ENCODE measurements around the gene ACOD1. TPM values are rescaled to one million over a fixed set of nuclear protein-coding genes. Genes with fewer than 3 reads are reported as not detected.

The ACOD1 gene
- total RNA-seq, 1 donor from 2014 or later, result not detected

DNA sequence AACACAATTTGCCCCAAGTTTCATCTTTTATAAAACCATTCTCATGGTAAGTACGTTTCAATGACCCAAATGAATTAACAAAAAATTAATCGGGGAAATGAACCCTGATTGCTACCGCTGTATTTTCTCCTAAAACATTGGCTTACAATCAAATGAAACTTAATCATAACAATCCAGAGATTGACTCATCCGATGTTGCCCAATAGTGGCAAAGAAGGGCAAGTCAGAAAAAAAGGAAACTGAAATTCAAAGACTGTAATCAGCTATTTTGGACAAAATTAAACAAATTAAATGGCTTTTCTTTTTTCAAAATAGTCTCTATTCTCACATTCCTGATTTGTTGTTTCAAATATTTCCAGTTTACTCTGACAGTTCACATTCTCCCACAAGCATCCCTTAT lies 3.9 kb upstream of the ACOD1 start:
- TF ChIP-seq, protein P1, sequence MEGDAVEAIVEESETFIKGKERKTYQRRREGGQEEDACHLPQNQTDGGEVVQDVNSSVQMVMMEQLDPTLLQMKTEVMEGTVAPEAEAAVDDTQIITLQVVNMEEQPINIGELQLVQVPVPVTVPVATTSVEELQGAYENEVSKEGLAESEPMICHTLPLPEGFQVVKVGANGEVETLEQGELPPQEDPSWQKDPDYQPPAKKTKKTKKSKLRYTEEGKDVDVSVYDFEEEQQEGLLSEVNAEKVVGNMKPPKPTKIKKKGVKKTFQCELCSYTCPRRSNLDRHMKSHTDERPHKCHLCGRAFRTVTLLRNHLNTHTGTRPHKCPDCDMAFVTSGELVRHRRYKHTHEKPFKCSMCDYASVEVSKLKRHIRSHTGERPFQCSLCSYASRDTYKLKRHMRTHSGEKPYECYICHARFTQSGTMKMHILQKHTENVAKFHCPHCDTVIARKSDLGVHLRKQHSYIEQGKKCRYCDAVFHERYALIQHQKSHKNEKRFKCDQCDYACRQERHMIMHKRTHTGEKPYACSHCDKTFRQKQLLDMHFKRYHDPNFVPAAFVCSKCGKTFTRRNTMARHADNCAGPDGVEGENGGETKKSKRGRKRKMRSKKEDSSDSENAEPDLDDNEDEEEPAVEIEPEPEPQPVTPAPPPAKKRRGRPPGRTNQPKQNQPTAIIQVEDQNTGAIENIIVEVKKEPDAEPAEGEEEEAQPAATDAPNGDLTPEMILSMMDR (IDR thresholded peaks at IDR 0.05), result no peak
- no peaks in the 10 kb centered on the region for H3K36me3 Mint-ChIP-seq (ENCODE audit: low read depth)
- H3K4me3 Mint-ChIP-seq, result no peak overlapping the region
- intact Hi-C loops (cut with micrococcal nuclease), result no loop called here
- no peaks in the 10 kb centered on the region for H3K27me3 Mint-ChIP-seq
- no peak for DNase-seq
- CTCF ChIA-PET, result no interaction called here
- peaks cover 3% of the 10 kb centered on the region for H3K4me1 Mint-ChIP-seq
- POLR2A ChIA-PET, result no interaction called here
- ATAC-seq (ENCODE audit: low read depth), result no peak
- H3K9me3 Mint-ChIP-seq, result peaks cover 3% of the 10 kb centered on the region
- H3K27ac Mint-ChIP-seq, result no peak overlapping the region

- TF ChIP-seq, protein P1 (IDR thresholded peaks at IDR 0.05), result no peak
These were observed 1.8 kb downstream of the ACOD1 start for GRCh38 chr13:76950101-76950500.

DNA sequence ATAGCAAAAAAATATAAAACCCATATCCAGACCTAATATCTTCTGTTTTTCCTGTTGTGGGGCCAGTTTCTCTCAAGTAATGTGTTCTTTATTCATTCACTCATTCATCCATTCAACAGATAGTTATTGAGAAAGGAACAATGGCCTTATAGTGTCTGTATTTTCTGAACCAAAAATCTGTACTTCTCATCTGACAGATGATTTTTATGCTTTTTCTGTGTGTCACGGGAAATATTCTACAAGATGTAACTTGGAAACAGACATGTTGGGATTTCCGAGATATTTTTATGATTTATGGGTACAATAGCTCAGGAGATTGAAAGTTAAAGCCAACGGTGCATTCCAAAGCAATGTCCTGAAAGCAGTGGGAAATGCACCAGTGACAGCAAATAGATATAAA lies 5.7 kb downstream of the ACOD1 start:
- H3K36me3 Mint-ChIP-seq (ENCODE audit: low read depth), result no peaks in the 10 kb centered on the region
- intact Hi-C loops (cut with micrococcal nuclease), result no loop called here
- DNase-seq, result no peak
- ATAC-seq (ENCODE audit: low read depth), result no peak
- no peak overlapping the region for H3K27ac Mint-ChIP-seq
- peaks cover 4% of the 10 kb centered on the region for H3K9me3 Mint-ChIP-seq
- ChIA-PET CTCF (no interaction called here), POLR2A (no interaction called here)
- TF ChIP-seq, protein P1 (IDR thresholded peaks at IDR 0.05), result no peak
- no peaks in the 10 kb centered on the region for H3K4me1 Mint-ChIP-seq
- peaks cover 28% of the 10 kb centered on the region for H3K27me3 Mint-ChIP-seq
- no peak overlapping the region for H3K4me3 Mint-ChIP-seq

More at GRCh38 chr13:76950101-76950500, 1.8 kb downstream of the ACOD1 start:
- peaks cover 24% of the 10 kb centered on the region for H3K27me3 Mint-ChIP-seq
- CTCF ChIA-PET, result no interaction called here
- H3K4me3 Mint-ChIP-seq, result no peak overlapping the region
- no peak for DNase-seq
- no peak for ATAC-seq (ENCODE audit: low read depth)
- peaks cover 3% of the 10 kb centered on the region for H3K9me3 Mint-ChIP-seq
- intact Hi-C loops (cut with micrococcal nuclease), result no loop called here
- no peak overlapping the region for H3K27ac Mint-ChIP-seq
- POLR2A ChIA-PET, result no interaction called here
- no peaks in the 10 kb centered on the region for H3K4me1 Mint-ChIP-seq
- no peaks in the 10 kb centered on the region for H3K36me3 Mint-ChIP-seq (ENCODE audit: low read depth)

DNA sequence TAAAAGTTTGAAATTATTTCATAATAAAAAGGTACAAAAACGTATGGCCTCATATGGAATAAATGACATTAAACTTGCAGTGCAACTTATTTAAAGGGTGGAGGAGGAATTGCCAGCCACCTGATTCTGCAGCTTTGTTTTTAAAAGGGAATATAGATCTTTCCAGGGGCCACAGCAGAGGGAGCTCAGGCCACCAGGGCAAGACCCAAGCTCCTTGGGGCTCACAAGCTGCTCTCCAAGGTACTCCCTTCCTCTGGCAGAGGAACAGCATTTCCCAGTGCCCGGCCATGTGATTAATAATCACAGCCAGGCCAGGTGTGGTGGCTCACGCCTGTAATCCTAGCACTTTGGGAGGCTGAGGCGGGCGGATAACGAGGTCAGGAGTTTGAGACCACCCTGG lies 6.2 kb downstream of the ACOD1 start:
- intact Hi-C loops (cut with micrococcal nuclease), result no loop called here
- Mint-ChIP-seq H3K27me3 (peaks cover 28% of the 10 kb centered on the region), H3K4me1 (no peaks in the 10 kb centered on the region), H3K4me3 (no peak overlapping the region), H3K9me3 (peaks cover 6% of the 10 kb centered on the region), H3K27ac (no peak overlapping the region), H3K36me3 (ENCODE audit: low read depth) (no peaks in the 10 kb centered on the region)
- CTCF ChIA-PET, result no interaction called here
- TF ChIP-seq, protein P1 (IDR thresholded peaks at IDR 0.05), result no peak
- ATAC-seq (ENCODE audit: low read depth), result no peak
- no peak for DNase-seq
- POLR2A ChIA-PET, result no interaction called here

GRCh38 chr13:76955193-76955592 lies 6.9 kb downstream of the ACOD1 start:
- peaks cover 1% of the 10 kb centered on the region for H3K36me3 Mint-ChIP-seq (ENCODE audit: low read depth)

More at GRCh38 chr13:76955193-76955592, 6.9 kb downstream of the ACOD1 start:
- intact Hi-C loops (cut with micrococcal nuclease), result no loop called here
- CTCF ChIA-PET, result no interaction called here
- H3K9me3 Mint-ChIP-seq, result peaks cover 8% of the 10 kb centered on the region
- no peak overlapping the region for H3K27ac Mint-ChIP-seq
- no peak for ATAC-seq (ENCODE audit: low read depth)
- no peak overlapping the region for H3K4me3 Mint-ChIP-seq
- no peak for DNase-seq
- H3K27me3 Mint-ChIP-seq, result peaks cover 28% of the 10 kb centered on the region
- POLR2A ChIA-PET, result no interaction called here
- TF ChIP-seq, protein P1 (IDR thresholded peaks at IDR 0.05), result no peak
- no peaks in the 10 kb centered on the region for H3K4me1 Mint-ChIP-seq

Data from activated B cell treated with CpG ODN at 0.5 μM for 24 hours (primary cell).